GM18526 (cell line): ENCODE results near the gene CKAP5.

Experiments
- POLR2A ChIP-seq: IDR thresholded peaks from 3 replicates; pipeline ENCODE4 v1.6.1; 2011; ENCODE audit not compliant: insufficient read length; ENCODE audit errors: extremely low read depth

The CKAP5 gene

DNA sequence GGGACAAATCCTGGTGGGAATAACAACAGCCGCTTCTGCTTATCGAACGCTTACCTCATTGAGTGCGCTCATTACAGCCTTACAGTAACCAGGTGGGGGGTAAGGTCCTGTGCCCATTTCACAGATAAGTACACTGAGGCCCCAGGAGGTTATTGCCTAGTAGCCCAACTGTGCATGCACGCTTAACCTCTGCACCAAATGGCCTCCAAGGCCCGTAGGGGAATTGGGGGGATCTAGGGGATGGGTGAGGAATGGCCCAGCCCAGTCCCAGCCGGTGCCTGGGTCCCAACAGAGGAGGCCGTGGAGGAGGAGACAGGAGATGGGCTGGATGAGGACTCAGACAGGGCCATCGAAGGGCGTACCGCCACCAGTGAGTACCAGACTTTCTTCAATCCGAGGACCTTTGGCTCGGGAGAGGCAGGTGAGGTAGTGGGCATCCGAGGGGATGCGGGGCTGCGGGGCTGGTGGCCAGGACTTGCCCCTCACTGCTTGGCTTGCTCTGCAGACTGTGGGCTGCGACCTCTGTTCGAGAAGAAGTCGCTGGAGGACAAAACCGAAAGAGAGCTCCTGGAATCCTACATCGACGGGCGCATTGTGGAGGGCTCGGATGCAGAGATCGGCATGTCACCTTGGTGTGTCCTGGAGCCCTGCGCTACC is 119.7 kb downstream of the CKAP5 start:
- TF ChIP-seq POLR2A: no peak

DNA sequence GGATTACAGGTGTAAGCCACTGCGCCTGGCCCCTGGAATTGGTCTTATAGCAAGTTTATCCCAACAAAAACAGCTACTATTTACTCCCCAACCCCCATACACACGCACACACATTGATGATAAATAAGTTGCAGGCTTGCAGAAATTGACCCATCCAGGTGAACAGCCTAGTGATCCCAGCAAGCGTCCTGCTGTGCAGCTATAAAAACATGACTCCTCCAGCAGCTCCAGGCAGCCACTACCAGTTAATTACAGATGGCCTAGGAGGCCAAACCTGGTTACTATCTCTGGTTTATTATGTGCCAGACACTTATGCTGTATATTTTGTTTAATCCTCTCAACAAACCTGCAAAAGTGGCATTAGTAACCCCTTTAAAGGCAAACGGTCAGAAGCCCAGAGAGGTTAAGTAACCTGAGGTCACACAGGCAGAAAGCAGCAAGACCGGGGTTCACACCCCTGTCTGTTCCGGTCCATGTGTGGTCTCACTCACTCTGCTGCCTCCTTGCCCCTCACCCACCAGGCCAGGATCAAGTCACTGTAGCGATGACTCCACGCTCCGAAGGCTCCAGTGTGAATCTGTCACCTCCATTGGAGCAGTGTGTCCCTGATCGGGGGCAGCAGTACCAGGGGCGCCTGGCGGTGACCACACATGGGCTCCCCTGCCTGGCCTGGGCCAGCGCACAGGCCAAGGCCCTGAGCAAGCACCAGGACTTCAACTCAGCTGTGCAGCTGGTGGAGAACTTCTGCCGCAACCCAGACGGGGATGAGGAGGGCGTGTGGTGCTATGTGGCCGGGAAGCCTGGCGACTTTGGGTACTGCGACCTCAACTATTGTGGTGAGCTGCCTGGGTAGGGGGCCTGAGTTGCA is 120.5 kb downstream of the CKAP5 start:
- TF ChIP-seq POLR2A: no peak

DNA sequence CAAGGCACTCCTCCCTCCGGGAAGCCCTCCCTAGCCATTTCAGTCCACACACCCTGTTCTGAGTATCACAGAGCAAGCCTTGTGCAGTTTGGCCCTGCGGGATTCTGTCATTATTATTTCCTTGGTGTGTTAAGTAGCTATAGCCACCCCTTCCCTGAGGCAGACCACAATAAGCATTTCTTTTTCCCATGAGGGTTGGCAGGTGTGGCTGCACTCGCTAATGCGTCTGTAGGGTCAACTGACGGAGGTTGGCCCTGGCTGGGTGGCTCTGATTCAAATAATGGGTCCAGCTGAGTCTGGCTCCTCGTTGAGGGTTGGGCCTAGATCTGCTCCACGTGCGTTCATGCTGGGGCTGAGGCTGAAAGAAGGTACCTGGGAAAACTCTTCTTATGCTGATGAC is 122.0 kb downstream of the CKAP5 start:
- no peak for TF ChIP-seq POLR2A

DNA sequence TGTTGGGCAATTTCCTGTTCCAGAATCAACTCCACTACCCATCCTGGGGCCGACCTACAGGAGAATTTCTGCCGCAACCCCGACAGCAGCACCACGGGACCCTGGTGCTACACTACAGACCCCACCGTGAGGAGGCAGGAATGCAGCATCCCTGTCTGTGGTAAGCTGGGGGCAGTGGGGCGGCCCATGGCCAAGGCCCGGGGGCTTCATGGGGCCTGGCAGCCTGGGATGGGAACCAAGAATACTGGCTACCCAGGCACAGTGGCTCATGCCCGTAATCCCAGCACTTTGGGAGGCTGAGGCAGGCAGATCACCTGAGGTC is 122.8 kb downstream of the CKAP5 start:
- TF ChIP-seq POLR2A: no peak

DNA sequence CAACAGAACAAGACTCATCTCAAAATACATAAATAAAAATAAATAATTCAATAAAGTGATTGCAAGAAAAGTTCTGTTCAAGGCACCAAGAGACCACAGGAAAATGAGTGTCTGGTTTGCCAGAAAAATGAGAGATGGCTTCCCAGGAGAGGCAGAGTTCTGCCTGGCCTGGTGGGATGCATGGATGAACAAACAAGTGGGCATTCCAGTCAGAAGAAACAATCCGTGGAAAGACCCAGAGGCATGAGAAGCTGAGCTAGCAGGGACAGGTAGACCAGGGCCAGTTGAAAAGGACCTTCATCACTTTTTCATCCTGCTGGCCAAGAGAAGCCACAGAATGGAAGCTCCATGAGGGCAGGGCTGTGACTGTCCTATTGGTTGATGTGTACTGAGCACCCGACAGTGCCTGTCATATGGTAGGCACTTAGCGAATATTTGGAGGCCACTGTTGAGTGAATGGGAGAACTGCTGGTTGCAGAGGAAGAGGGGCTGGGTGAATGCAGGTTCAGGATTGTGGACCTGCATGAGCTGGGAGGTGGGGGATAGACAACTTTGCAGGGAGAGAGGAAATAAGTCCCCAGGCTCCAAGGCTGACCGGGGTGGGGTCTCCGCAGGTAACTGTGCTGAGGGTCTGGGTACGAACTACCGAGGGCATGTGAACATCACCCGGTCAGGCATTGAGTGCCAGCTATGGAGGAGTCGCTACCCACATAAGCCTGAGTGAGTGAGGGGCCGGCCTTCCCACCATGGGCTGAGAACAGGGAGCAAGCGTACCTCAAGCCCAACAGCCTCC is 123.3 kb downstream of the CKAP5 start:
- TF ChIP-seq POLR2A: no peak

DNA sequence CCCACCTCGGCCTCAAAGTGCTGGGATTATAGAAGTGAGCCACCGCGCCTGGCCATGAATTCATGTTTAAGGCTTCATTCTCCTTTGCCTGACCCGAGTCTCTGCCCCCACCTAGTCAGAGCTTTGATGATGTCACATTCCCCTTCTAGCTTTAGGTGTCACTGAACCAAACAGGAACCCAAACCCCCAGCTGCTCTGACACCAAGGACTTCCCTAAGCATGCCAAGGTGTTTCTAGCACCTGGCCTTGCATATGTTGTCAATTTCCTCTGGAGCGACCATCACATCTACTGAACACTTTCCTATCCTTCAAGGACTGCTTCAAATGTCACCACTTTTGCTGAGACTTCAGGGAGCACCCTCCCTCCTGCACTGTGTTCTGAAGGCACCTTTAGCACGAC is 124.8 kb downstream of the CKAP5 start:
- TF ChIP-seq POLR2A: no peak

DNA sequence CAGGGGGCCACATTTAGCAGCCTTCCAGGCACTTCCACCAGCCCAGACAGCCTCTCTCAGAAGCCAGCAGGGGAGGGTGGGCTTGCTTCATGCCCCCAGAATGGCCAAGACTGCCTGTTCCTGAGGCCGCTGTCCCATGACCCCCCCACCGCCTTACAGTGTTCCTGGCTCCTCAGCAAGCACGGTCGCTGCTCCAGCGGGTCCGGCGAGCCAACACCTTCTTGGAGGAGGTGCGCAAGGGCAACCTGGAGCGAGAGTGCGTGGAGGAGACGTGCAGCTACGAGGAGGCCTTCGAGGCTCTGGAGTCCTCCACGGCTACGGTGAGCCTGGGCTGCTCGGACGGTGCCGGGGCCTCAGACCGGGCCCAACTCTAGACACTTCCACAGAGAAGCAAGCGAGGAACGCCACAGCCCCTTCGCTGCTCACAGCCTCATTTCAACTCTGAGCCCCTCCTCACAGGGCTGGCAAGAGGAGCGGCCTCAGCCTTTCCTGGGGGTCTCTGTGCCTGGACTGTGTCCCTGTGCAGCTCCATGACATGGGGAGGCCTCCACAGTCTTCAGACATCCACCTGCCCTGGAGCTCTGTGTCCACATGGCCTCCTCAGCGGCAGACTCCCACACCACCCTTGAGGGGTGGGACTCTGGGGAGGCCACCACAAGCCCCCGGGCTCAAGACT is 126.4 kb downstream of the CKAP5 start:
- TF ChIP-seq POLR2A: no peak

DNA sequence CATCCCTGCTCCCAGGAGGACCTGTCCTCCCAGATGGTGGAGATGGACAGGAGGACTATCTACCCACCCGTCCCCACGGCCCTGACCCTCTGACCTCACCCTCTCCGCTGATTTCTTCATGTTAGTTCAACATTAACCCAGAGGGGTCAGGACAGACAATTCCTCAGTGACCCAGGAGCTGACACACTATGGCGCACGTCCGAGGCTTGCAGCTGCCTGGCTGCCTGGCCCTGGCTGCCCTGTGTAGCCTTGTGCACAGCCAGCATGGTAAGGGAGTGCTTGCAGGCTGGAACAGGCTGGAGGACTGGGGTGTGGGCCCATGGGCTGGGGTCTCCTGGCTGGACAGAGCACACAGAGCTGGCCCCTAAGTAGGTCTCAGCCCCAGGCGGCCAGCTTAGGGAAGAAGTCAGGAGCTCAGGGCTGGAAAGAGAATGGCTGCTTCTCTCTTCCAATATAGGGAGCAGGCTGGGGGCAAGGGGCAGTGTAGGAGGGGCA is 127.0 kb downstream of the CKAP5 start, which contains the start of gene F2:
TSS of gene F2 (plus strand) at position 166 of the 495 bp plus-strand sequence. CDS start at position 189, 23 bp downstream.
- TF ChIP-seq POLR2A: no peak

DNA sequence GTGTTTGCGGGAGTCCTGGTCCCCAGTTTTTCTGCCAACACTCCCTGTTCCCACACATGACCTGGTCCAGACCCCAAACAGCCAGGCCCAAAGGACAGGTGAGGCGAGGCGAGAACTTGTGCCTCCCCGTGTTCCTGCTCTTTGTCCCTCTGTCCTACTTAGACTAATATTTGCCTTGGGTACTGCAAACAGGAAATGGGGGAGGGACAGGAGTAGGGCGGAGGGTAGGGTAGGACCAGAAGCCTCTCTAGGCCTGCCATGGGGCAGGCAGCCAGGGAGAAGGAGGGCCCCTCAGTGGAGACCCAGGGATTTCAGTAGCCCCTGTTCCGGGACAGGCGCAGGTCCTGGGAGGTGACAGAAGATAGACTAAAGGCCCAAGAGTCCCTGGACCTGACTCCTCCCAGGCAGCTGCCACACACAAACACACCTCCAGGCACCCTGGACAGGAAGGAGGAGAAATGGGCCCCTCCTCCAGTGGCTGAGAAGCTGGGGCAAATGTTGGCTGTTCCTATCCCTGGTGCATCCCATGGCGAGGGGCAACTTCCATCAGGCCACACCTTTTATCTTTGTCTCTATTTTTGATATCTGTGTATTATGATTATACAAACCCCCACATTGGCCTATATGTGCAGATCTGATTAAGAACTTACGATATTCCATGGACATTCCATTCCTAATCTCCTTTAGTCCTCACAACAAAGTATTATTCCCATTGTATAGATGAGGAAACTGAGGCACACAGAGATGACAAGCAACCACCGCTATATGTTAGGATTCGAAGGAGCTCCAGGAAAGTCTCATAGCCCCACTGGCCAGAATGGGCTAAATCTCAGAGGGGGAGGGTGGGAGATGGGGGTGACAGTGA is 127.7 kb downstream of the CKAP5 start:
- no peak for TF ChIP-seq POLR2A

DNA sequence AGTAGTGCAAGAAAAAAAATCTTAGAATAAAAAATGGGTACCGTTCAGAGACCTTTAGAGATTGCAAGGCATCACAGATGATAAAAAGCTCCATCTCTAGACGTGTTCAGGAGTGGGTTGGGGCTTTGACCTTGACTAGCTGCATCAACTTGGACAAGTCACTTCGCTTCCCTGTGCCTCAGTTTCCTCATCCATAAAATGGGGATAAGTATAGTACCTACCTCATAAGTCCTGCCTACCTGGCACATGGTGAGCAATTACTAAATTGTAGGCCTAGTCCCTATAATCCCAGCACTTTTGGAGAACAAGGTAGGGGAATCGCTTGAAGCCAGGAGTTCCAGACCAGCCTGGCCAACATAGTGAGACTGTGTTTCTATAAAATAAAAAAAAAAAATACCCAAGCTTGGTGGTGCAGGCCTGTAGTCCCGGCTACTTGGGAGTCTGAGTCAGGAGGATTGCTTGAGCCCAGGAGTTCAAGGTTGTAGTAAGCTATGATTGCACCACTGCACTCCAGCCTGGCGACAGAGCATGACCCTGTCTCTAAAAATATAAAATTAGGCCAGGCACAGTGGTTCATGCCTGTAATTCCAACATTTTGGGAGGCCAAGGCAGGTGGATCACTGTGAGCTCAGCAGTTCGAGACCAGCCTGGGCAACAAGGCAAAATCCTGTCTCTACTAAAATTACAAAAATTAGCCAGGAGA is 133.1 kb downstream of the CKAP5 start:
- no peak for TF ChIP-seq POLR2A

DNA sequence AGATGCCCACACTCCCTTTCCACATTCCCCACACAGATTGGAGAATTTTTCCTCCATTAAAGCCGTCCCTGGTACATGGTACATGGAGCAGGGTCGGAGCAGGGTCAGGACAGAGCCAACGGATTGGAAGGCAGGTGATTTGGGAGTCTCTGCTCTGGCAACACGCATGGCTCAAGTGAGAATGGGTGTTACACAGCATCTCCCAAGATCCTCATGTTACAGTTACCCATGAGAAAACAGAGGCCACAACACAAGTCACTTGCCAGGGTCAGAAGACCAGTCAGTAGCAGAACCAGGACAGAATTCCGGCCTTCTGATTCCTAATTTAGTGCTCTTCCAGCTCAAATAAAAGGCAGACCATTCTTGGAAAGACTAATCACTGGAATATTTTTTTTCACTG is 134.8 kb downstream of the CKAP5 start:
- no peak for TF ChIP-seq POLR2A

DNA sequence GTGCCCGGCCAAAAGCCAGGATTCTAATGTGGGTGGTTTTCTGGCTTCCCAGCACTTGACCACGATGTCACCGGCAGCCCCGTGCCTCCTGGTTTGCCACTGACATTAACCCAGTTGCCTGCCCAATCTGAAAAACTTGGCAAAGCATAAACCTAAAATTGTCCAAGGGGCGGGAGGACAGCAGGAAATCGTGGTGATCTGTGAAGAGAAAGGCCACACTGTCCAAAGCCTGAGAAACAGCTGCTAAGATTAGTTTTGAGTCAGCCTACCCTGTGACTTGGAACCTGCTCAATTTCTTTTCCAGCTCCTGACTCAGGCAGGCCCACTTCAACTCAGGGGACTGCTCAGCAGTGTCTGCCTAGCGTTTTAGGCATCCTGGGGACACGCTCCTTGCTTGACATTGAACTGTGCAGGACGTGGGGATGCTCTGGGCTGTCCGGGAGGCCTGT is 135.2 kb downstream of the CKAP5 start:
- TF ChIP-seq POLR2A: no peak

DNA sequence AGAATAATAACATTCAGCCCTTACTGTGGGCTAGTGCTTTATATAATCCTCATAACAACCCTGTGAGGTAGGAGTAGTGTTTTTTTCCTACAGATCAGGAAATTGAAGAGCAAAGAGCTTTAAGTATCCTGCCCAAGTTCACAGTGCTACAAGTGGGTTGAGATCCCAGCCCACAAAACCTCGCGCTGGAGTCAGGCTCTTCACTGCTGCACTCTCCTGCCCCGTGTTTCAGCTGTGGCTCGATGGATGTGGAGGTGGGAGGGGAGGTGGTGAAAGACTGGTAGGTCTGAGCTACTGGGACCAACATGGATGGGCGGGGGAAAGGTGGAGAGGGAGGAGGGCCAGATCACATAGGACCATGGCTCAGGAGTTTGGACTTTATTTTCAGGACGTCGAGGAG is 139.2 kb downstream of the CKAP5 start:
- no peak for TF ChIP-seq POLR2A
